Activated CD4-positive, alpha-beta T cell treated with anti-CD3 and anti-CD28 coated beads, Interleukin-2, amount 50 U/mL, for 4 hours (primary cell): ENCODE results near the gene TELO2.

ENCODE experiments used
- DNase-seq, 2 experiments: peaks; one replicate each; pipeline ENCODE4 v3.0.0-alpha.2; 2020

The TELO2 gene

DNA sequence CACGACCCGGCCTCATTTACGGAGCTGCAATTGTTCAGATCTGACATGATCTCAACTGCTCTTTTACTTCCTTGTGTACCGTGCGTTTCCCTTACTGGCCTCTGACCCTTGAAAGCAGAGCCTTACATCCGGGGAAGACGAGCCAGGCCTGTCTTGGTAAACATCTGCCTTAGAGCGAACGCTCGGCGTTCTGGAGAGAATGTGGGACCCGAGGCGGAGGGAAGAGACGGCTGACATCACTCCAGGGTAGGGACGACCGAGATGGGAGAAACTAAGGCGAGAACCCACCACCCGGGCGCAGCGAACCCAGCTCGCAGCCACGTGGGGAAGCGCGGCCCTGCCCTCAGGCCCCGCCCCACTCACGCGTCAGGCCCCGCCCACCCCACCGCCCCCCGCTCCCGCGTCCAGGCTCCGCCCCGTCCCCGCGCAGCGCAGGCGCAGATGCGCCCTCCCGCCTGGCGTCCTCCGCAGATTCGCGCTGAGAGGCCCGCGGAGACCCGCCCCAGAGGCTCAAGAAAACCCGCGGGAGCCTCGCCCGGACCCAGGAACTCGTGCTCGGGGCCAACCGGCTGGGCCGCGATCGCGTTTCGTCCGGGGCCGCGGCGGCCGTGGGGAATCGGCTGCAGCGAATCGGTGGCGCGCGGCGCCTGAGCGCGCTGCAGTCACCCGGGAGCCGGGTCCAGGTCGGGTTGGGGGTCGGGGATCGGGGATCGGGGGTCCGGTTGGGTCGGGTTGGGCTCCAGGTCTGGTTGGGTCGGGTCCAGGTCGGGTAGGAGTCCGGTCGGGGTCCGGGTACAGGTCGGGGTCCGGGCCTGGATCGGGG is at the start of gene TELO2:
TELO2 (plus strand) TSS at position 438 of the 823 bp plus-strand sequence. CDS start 922 bp downstream, outside the sequence.
- peak; percentile 80 to 81 for DNase-seq

DNA sequence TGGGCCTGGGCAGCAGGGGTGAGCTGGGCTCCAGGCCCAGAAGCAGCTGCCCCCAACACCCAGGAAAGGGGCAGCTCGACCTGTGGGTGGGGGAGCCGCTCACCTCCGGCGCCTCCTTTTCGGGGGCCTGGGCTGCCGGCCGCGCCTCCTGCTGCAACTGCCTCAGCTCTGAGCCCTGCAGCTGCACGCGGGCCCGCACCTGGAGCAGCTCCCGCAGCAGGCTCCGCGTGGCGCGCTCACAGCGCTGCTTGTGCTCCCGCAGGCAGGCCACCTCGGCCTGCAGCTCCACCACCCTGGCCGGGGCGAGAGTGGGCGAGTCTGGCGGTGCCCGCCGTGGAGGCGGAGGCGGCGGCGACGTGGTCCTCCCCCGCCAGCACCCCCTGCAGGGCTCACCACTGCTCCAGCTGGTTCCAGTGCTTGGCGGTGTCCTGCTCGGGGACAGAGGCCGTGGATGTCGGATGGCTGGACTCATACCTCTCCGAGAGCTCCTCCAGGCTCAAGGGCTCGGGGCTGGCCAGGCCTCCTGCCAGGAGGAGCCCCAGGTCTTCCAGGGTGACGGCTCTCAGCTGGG is 49.7 kb upstream of the TELO2 start:
- DNase-seq = no peak

DNA sequence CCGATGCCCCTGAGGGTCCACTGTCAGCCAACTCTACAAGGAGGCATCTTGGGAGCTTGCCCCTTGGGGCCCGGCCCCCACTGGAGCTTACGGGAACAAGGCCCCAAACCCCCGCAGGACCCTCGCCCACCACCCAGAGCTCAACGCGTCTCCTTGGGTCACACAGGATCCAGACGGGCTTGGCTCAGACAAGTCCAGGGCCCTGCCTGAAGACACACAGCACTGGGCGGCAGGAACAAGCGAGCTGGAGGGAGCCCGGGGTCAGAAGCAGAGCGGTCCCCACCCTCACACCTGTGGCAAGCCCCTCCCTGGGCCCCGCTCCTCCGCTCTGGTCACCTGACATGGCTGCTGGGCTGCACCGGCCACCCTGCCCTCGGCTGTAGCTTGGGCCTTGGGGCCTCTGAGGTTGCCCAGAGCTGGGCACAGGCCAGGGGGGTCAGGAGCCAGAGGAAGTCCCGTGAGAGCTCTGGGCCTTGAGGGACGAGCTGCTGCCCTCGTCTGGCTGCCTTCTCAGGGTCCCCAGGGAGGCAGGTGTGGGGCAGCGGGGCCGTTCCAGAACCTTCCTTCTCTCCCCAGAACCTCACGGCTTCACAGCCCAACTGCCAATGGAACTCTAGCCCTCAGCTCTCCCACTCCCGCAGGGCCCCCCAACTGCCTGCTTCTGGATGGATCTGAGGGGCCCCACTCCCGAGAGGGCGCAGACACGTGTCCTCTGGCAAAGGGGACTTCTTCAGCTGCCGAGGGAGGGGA is 49.0 kb upstream of the TELO2 start, which contains the start of gene CCDC154:
CCDC154 (minus strand) TSS at position 577 of the 750 bp plus-strand sequence; CDS start at position 343, 234 bp downstream.
- no peak for DNase-seq

DNA sequence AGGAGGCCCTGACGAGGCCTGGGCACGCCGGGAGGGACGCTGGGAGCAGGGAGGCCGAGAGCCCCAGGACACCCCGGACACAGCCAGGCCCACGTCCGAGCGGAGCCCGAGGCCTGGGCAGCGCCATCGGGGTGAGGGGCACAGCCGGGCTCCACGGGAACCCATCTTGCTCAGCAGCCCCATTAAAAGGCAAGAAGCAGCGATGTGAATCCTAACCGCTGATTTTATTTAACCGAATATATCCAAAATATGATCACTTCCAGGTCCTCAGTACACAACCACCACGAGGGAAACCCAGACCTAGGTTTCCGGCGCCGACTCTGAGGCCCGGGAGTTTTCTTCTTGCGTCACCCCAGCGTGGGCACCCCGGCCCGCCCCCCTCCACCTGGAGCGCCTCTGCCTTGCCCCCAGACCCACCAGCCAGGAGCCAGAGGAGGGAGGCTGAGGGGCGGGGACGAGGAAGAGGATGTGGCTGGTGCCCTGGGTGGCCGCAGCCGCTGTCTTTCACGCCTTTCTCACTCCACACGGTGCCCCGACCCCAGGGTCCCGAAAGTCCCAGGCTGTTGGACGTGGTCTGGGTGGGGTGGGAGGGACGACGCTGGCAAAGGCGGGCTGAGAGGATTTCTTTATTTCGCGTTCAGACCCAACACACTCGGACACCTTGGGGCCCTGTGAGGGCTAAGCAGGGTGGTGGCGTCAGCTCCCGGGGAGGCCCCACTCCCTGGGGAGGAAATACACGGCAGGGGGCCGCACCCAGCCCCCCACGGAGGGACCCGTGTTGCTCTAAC is 48.2 kb upstream of the TELO2 start:
- DNase-seq = no peak

DNA sequence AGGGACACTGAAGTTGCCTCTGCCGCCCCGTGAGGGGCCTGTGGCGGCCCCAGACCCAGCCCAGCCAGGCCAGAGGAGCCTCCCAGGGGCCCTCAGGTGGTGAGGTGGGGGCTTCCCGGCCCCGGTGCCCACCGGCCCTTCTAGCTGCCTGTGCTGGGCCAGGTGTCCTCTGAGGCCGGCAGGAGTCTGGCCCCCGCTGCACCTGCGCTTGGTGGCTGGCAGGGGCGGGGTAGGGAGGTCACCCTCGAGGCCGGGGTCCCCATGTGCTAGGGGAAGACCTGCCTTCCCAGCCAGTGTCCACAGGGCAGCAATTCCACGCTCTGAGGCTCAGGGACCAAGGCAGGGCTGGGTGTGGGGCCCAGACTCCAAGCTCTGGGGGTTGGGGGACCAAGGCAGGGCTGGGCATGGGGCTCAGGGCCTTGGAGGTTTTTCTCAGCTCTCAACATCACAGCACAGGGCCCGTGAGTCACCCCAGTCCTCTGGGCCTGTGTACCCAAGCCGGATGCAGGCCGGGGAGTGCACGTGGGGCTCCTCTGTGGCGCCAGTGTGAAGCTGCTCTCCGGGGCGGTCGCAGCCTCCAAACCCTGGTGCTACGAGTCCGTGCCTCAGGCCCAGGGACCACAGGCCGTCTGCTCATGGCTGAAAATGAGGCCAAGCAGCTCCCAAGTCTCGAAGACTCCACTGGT is 47.5 kb upstream of the TELO2 start:
- DNase-seq = no peak

DNA sequence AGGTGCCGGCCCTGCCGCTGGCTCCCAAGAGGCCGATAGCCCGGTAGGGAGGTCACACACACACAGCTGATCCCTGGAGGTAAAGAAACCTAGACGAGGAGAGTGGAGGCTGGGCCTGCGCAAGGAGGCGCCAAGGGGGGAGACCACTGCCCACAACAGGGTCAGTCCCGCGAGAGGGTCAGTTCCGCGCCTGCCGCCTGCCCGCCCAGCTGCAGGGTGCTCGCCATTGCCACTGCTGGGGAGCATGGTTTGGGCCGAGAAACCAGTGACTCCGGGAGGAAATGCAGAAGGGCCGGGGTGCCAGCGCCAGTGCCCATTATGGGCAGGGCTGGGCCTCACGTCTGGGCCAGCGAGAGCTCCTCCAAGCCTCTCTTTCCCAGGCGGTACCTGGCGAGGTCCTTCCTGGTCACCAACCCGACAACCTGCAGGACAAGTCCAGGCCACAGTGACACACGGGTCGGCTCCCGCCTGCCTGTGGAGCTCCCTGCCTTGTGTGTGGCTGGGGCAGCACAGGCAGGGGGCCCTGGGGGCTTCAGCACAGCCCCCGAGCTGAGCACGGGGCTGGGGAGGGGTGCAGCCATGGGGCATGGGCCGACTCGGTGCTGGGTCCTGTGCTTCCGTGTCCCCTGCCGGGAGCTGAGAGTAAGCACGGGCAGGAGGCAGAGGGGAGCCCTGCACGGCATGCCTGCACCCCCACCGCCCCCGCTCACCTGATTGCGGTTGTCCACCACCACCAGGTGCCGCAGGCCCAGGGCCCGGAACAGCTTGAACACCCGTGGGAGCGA is 46.7 kb upstream of the TELO2 start:
- no peak for DNase-seq

DNA sequence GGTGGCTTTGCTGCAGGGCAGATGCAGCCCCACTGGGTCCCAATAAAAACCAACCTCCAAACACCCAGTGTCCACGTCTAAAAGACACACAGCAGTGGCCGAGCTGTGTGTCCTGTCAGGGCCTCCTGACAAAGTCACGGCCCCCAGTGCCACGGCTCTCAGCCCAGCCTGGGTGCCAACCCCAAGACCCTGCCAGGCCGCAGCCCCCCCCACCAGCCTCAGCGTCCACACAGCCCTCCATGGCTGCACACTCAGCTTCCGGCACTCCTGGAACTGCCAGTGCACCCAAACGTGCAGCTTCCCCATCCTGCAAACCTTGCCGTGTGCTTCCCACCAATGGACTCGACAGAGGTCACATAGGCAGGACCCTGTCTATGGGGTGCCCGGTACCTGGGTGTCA is 45.2 kb upstream of the TELO2 start:
- no peak for DNase-seq

DNA sequence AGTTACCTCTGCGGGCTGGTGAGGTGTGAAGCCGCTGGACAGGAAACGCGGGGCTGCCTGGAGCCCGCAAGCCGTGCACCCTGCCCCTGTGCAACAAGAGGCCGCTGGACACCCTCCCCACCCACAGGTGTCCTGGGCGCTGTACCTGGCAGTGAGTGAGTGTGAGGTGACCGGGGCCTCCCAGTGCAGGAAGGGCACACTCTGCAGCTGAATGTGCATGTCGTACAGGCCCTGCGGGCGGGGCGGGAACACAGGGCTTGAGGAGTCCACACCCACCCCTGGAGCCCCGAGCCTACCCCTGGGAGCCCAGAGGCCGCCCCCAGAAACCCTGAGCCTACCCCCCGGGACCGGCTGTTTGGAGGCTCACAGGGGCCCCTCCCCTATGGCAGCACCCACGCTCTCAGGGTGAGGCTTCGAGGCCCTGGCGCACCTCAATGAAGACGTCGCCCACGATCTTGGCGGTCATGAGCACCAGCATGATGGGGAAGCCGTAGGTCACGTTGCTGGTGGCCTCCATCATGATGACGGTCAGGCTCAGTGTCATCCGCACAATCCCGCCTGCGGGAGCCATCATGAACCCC is 44.5 kb upstream of the TELO2 start:
- no peak for DNase-seq

DNA sequence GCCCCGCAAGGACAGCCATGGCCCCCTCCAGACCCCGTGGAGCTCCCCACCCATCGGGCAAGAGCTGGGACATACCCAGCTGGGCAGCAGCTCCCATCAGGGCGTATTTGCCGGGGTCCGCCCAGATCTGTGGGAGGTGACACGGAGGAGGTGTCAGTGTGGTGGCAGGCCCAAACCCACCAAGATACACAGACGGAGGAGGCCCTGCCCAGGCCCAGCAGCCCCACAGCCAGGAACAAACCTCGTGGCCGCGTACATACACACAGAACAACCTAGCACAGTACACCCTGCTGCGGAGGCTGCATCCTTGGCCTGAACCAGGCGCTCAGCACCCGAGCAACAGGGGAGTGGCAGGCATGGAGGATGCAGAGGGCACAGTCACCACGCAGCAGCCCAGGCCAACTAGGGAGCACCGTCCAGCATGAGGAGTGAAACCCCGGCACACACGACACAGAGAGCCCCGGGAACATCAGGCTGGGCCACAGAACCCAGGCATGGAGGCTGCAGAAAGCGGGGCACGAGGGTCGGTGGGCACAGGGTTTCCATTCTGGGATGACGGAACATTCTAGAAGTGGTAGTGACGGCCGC is 43.9 kb upstream of the TELO2 start:
- no peak for DNase-seq

DNA sequence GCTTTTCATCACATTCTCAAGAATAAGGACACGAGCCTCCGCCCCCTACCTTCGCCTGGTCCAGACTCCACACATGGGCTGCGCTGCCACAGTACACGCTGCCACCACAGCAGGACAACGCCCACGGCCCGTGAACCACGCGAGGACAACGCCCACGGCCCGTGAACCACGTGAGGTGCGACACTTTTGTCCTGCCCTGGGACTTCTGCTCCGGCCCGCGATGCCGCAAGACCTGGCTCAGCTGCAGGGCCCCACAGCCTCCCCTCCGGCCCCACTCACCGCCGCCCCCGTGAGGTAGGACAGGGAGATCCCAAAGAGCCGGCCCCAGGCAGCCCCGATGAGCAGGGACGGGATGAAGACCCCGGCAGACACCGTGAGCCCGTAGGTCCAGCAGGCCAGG is 42.9 kb upstream of the TELO2 start:
- no peak for DNase-seq

DNA sequence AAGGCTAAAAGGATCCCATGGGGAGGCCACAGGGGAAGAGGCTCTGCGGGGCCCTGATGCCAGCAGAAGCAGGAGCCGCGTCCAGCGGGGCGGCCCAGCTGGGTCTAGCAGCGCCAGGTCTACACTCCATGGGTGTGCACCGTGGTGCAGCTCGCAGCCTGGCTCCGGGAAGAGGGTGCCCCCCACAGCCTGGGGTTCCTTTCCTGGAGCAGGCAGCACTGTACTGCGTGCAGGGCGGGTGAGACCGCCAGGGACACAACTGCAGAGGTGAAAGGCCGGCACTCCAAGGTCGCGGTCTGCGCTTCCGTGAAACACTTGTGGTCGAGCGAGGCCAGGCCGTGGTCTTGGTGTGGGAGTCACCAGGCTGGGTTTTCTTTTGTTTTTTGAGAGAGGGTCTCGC is 42.3 kb upstream of the TELO2 start:
- DNase-seq = no peak

DNA sequence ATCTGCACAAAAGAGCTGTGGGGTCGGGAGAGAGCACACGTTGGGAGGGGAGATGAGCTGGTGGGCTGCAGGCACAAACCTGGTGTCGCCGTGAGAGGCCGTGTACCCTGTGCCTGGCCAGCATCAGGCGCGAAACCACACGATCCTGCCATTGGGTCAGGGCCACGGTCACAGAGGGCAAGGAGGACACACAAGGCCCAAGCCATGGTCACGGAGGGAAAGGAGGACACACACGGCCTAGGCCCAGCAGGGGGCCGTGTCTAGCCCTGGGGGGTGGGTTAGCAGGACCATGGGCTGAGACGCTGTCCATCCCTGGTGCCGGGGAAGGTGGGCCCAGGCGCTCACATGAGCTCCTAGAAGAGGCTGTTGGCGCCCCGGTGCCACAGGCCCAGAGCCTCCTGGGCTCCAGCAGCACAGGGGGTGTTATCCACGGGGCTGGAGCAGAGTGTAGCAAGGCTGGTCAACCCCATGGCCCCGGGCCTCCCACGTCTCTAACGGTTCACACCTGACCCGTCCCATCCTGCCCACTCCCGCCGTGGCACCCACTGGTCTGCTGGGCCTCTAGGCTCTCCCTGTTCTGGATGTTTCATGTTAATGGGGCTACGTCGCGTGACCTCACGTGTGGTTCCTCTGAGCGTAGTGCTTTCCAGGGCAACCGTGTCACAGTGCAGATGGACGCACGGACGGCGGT is 41.3 kb upstream of the TELO2 start:
- DNase-seq = no peak

DNA sequence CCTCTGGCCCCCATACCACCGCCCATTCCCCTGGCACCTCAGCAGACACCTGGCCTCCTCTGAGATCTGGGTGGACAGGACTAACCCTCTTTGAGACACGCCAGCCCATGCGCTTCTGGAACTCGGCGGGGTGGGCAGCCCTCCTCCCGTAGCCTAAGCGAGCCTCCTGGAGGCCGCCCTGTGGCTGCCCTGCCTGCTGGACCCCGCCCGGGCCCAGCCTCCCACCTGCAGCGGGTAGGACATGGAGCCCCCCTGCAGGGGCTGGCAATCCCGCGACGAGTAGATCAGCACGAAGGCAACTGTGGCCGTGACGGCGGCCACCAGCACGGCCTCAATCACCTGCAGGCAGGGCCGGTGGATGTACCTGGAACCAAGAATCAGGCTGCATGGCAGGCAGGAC is 40.6 kb upstream of the TELO2 start:
- DNase-seq = no peak

DNA sequence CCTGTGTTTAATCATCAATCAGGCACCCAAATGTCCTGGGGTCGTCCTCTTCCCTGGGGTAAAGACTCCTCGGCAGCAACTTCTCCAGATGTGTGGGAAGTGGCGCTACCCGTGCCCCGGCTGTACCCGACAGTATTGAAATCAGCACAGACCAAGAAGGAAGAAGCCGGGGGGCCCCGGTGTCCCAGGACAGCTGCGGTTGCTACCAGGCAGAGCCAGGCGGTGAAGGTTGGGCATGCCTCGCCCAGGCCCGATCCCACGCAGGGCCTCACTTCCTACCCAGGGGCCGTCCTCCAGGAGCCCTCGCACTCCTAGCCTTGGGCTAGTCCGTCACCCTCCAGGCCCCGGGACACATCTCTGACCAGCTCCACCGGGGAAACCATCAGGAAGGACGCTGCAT is 39.8 kb upstream of the TELO2 start:
- DNase-seq = no peak

DNA sequence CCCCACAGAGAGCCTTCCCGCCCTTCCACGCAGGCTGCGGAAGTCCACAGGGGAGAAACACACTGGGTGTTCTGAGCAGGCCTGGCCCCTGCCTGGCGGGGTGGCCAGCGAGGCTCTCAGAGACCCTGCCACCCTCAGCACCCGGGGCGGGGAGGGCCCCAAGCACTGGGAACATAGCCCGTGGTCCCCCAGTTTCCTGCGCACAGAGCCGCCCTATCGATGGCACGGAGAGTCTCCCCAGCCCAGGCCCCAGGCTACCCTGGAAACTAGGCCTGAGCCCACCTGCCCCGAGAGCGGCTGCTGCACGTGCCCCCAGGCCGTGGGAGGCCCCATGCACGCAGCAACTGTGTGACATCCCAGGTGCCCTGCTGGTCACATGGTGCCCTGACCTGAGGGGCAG is 38.6 kb upstream of the TELO2 start:
- DNase-seq = no peak

DNA sequence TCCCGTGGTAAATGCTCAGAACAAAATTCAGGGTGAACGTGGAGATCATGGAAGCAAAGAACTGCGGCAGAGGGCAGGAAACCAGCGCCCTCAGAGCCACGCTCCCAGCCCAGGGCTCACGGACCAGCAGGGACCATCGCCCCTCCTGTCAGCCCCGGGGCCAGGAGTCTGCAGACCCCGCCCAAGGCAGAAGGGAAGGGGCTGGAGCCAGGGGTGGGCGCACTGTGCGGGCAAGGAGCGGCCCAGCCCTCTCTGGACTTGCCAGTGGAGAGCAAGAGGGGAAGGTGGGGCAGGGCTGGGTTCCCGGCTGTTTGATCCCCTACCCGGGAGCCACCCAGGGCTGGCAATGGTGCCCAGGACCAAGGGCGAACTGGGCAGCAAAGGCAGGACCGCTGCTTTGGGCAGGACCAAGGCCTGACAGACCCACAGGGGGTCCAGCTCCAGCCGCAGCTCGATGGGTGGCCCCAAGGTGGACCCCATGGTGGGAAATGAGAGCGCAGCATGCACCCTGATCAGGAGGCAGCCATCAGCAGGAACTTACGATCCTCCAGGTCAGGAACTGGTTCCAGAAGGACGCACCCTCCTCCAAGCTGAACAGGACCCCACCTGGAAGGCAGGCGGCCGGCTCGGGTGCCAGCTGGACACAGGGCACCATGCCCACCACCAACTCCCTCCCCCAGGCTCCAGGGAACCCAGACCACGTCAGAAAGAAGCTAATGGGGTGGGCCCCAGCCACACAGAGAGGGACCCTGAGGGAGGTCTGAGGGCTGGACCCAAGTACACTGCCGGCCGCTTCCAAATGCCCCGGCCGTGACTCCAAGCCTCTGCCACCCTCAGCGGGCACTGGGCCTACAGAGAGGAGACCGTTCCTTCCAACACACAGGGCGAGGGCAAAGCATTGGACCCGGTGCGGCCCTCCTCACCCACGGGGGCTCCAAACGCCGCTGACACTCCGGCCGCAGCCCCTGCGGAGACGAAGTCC is 37.7 kb upstream of the TELO2 start:
- DNase-seq = no peak

DNA sequence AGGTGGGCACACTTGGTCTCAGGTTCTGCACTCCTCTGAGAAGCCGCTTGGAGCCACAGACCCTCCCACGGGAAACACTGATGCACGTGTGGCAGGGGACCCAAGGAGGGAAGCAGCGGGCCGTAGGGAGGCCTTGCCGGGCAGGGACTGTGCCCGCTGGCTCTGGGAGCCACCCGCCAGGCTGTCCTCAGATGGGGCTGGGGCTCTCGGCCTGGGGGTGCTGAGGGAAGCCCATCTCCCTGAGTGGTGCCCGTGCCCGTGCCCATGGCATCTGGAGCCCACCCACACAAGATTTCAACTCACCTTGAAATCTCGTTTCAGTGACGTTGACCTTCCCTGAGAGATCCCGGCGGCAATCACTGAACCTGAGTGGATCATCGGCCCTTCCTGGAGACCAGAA is 36.2 kb upstream of the TELO2 start:
- no peak for DNase-seq

DNA sequence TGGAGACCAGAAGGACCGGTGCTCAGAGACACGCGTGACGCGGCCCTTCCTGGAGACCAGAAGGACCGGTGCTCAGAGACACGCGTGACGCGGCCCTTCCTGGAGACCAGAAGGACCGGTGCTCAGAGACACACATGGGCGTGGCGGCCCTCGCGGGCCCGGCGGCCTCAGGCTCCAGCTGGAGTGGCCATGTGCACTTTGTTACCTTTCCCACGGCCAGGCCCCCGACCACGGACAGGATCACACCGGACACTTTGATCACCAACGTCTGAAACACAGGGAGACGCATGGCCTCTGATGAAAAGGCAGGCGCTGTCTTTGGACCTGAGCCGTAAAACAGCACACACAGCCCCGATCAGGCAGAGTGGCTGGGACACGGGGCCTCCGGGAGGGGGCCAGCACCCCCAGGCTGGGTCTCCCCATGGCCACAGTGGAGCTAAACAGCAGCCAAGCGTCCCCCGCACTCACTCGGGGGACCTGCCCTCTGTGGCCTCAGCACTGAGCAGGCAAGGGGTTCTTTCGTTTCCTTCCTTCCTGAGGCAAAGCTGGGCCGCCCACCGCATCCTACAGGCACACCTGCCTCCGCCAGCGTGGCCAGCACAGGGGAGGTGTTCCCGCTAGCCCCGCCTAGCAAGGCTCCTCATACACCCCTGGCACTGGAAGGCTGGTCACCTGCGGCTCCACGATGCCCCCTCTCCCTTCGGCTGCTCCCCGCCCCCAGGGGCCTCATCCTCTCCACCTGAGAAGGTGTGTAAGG is 35.5 kb upstream of the TELO2 start:
- no peak for DNase-seq
